MM.1S (cell line): Measurements from ENCODE around the gene GRB2.
A peak's percentile ranks its signal among the peaks of the same experiment; 100 is the strongest.

Source experiments
- DNase-seq: peaks from one replicate; pipeline ENCODE4 v3.0.0-alpha.2; 2015
- H2AFZ ChIP-seq: fragments of 300-600 bp; sonication (generic); 2 replicates; pipeline ENCODE4 v1.6.0; 2016; ENCODE audit warnings: antibody characterized with exemption, low read length
- H3F3A ChIP-seq: fragments of 300-600 bp; sonication (generic); 2 replicates; pipeline ENCODE4 v1.6.1; 2016; ENCODE audit warnings: mild to moderate bottlenecking, antibody characterized with exemption, low read length, moderate library complexity, mixed read lengths; ENCODE audit not compliant: insufficient read depth
- H3K27ac ChIP-seq: fragments of 300-600 bp; sonication (generic); 2 replicates; pipeline ENCODE4 v1.5.1; 2016; ENCODE audit warnings: mild to moderate bottlenecking, low read length
- H3K27me3 ChIP-seq: fragments of 300-600 bp; sonication (generic); replicated peaks from 2 replicates; pipeline ENCODE4 v1.6.0; 2016; ENCODE audit warnings: low read length; ENCODE audit not compliant: insufficient read depth
- H3K36me3 ChIP-seq: fragments of 300-600 bp; sonication (generic); replicated peaks from 2 replicates; pipeline ENCODE4 v1.6.1; 2016; ENCODE audit warnings: mild to moderate bottlenecking, low read length, mixed read lengths; ENCODE audit not compliant: insufficient read depth
- H3K4me1 ChIP-seq: fragments of 300-600 bp; sonication (generic); 2 replicates; pipeline ENCODE4 v1.6.1; 2016; ENCODE audit warnings: low read length, mixed read lengths
- H3K4me2 ChIP-seq: fragments of 300-600 bp; sonication (generic); 2 replicates; pipeline ENCODE4 v1.6.0; 2016; ENCODE audit warnings: low read depth, low read length
- H3K4me3 ChIP-seq: fragments of 300-600 bp; sonication (generic); 2 replicates; pipeline ENCODE4 v1.5.1; 2016; ENCODE audit warnings: low read length, mixed read lengths
- H3K79me2 ChIP-seq: fragments of 300-600 bp; sonication (generic); 2 replicates; pipeline ENCODE4 v1.6.1; 2016; ENCODE audit warnings: mixed run types, low read length, mixed read lengths
- H3K9ac ChIP-seq: fragments of 300-600 bp; sonication (generic); 2 replicates; pipeline ENCODE4 v1.6.1; 2016; ENCODE audit warnings: low read length, mixed read lengths
- H3K9me2 ChIP-seq: fragments of 300-600 bp; sonication (generic); replicated peaks from 2 replicates; pipeline ENCODE4 v1.6.1; 2016; ENCODE audit warnings: mild to moderate bottlenecking, low read length, mixed read lengths; ENCODE audit not compliant: insufficient read depth
- H3K9me3 ChIP-seq: fragments of 300-600 bp; sonication (generic); replicated peaks from 2 replicates; pipeline ENCODE4 v1.6.1; 2016; ENCODE audit warnings: mild to moderate bottlenecking, low read length, mixed read lengths; ENCODE audit not compliant: insufficient read depth
- H4K20me1 ChIP-seq: fragments of 300-600 bp; sonication (generic); 2 replicates; pipeline ENCODE4 v1.6.1; 2016; ENCODE audit warnings: mild to moderate bottlenecking, low read length, moderate library complexity, mixed read lengths; ENCODE audit not compliant: insufficient read depth
- CTCF ChIP-seq: fragments of 300-600 bp; sonication (generic); IDR thresholded peaks from 2 replicates; pipeline ENCODE4 v1.5.1; 2016; ENCODE audit warnings: antibody characterized with exemption, low read length, mixed read lengths
- EZH2 ChIP-seq: fragments of 300-600 bp; sonication (generic); optimal IDR thresholded peaks from 2 replicates; pipeline ENCODE3; 2017; ENCODE audit warnings: low read depth, mild to moderate bottlenecking, antibody characterized with exemption, low read length, mixed read lengths
- EZH2phosphoT487 ChIP-seq: fragments of 300-600 bp; sonication (generic); IDR thresholded peaks from 2 replicates; pipeline ENCODE4 v1.6.1; 2018; ENCODE audit warnings: antibody characterized with exemption, low read length

GRB2 gene

DNA sequence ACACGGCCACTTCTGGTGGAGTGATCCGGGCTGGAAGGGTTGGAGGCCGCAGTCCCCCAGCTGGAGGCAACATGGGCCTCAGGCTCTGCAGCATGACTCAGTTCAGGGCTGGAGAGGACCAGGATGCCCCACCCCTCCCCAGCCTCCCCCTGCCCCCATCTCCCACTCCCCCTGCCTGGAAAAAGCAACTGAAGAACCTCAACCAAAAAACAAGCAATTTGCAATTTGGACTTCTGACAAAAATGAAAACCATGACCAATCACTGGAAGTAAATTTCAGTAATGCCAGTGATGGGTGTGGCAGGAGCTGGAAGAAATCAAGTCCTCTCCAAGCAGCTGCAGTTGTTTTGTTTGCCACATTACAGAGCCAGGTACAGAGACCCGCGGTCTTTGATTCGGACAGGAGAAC is 127.8 kb downstream of the GRB2 start:
- no peak overlapping the region for H3K9ac ChIP-seq
- H3K27ac ChIP-seq, result no peak overlapping the region
- peaks cover 17% of the 10 kb centered on the region for H3F3A ChIP-seq
- H3K4me2 ChIP-seq, result no peak overlapping the region
- no peak for TF ChIP-seq EZH2phosphoT487
- no peak for TF ChIP-seq CTCF
- no peak overlapping the region for H2AFZ ChIP-seq
- H3K9me3 ChIP-seq, result no peaks in the 10 kb centered on the region
- H3K36me3 ChIP-seq, result no peaks in the 10 kb centered on the region
- H3K27me3 ChIP-seq, result no peaks in the 10 kb centered on the region
- H3K4me1 ChIP-seq, result peaks cover under 1% of the 10 kb centered on the region; the same call in 1 of the 2 replicates
- no peak overlapping the region for H3K4me3 ChIP-seq
- no peaks in the 10 kb centered on the region for H3K9me2 ChIP-seq
- DNase-seq, result no peak
- H4K20me1 ChIP-seq, result no peaks in the 10 kb centered on the region
- H3K79me2 ChIP-seq, result peaks cover 19% of the 10 kb centered on the region

DNA sequence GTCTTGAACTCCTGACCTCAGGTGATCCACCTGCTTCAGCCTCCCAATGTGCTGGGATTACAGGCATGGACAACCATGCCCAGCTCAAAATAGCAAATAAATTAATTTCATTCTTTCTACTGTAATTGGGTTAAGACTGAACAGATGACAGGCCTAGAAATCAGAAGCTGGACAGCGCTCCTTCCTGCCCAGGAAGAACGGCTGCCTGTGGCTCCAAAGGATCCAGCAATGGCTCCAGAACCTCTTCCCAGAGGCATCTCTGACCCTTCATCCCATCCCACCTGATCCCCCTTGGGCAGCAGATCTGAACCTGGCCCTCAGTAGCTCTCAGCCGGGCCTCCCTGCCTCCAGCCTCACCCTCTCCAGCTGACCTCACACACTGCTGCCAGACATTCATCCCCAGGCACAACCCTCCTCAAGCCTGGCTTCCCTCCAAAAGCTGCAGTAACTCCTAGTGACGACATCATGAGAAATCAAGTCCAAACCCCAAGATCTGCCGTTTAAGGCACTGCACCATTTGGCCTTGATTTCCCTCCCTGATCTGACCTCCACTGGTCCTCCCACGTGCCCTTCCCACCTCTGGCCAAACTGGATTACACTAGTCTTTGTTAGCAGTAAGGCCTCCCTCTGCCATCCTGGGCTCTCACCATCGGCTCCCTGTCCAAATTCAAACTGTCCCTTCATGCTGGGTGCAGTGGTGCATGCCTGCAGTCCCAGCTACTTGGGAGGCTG is 131.3 kb downstream of the GRB2 start:
- Histone ChIP-seq H3K9me2 (no peaks in the 10 kb centered on the region), H2AFZ (no peak overlapping the region), H3K9ac (no peak overlapping the region), H3K4me2 (no peak overlapping the region), H3K36me3 (no peaks in the 10 kb centered on the region), H4K20me1 (no peaks in the 10 kb centered on the region), H3K27me3 (no peaks in the 10 kb centered on the region), H3K27ac (no peak overlapping the region), H3K4me3 (no peak overlapping the region), H3K79me2 (peaks cover 21% of the 10 kb centered on the region), H3F3A (peaks cover 43% of the 10 kb centered on the region), H3K9me3 (no peaks in the 10 kb centered on the region), H3K4me1 (peaks cover 12% of the 10 kb centered on the region)
- DNase-seq, result no peak
- TF ChIP-seq EZH2 (no peak), EZH2phosphoT487 (no peak), CTCF (no peak)

DNA sequence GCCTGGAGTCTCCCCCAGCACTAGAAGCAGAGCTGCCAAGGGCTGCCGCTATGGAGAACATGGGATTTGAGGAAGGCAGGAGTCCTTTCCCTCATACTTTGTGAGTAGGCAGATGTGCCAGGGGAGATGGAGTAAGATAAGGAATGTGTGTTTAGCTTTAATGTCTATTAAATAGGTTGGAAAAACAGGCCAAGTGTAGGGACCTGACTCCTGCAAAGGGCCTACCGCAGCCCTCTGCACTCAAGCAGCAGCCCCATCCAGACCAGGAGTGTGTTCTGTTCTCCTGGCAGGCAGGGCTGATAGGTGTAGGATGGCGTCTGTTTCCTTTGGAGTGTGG is 132.7 kb downstream of the GRB2 start:
- Histone ChIP-seq H3K9me2 (no peaks in the 10 kb centered on the region), H3K4me1 (peaks cover 12% of the 10 kb centered on the region), H3K4me3 (no peak overlapping the region), H3F3A (peaks cover 43% of the 10 kb centered on the region), H3K9me3 (no peaks in the 10 kb centered on the region), H3K27me3 (no peaks in the 10 kb centered on the region), H3K79me2 (peaks cover 15% of the 10 kb centered on the region), H3K27ac (no peak overlapping the region; the same call in 1 of the 2 replicates), H3K4me2 (peak overlapping the region; percentile 89; the same call in 1 of the 2 replicates), H3K9ac (no peak overlapping the region), H4K20me1 (no peaks in the 10 kb centered on the region), H3K36me3 (no peaks in the 10 kb centered on the region), H2AFZ (no peak overlapping the region)
- TF ChIP-seq CTCF (no peak), EZH2phosphoT487 (no peak)
- DNase-seq, result no peak
